Endothelial cell of umbilical vein (primary cell): ENCODE measurements around the gene JUND. TPM values are rescaled to one million over a fixed set of nuclear protein-coding genes. Genes with fewer than 3 reads are reported as not detected.

Source experiments
- BruUV-seq: library from RNA; stranded (reverse); fragments of 400-500 nt; replicated peaks from 2 replicates; lab custom pipeline; 2021; lab: Mats Ljungman, UMichigan
- CTCF ChIA-PET: fragments of 300-600, 350-600 bp; sonication (Branson Sonifier 250); formaldehyde crosslinking; loops from one replicate; lab custom pipeline; 2021; ENCODE audit warnings: antibody characterized with exemption, inconsistent platforms; lab: Charles Lee
- POLR2A ChIA-PET: fragments of 300-600, 350-600 bp; sonication (Branson Sonifier 250); formaldehyde crosslinking; loops from one replicate; lab custom pipeline; 2021; ENCODE audit warnings: antibody characterized with exemption, inconsistent platforms; lab: Charles Lee
- DNase-seq: peaks from one replicate; pipeline ENCODE4 v3.0.0-alpha.2; 2011; ENCODE audit warnings: low read depth, low spot score
- FAIRE-seq: peaks from 2 replicates; lab custom pipeline; 2011; peaks lifted over from hg19 to GRCh38; lab: Jason Lieb, UNC
- H2AFZ ChIP-seq: 2 replicates; pipeline ENCODE4 v1.6.0; 2012; ENCODE audit warnings: low read depth, low read length, control low read depth, inconsistent platforms
- H3K27ac ChIP-seq: 2 replicates; pipeline ENCODE4 v1.5.1; 2011; ENCODE audit warnings: low read depth, mild to moderate bottlenecking, control low read depth, low read length, moderate library complexity; ENCODE audit not compliant: insufficient read depth
- H3K27me3 ChIP-seq, 2 experiments: 2 replicates each; pipeline versions ENCODE4 v1.6.0 to v1.6.1; 2011; ENCODE audit warnings: low read length in 2 of 2, mixed read lengths in 1 of 2; ENCODE audit not compliant: control insufficient read depth in 2 of 2, insufficient read depth in 2 of 2
- H3K36me3 ChIP-seq, 2 experiments: 2 replicates in 1 of 2; 3 replicates in 1 of 2; pipeline ENCODE4 v1.5.1; 2011; ENCODE audit warnings: low read length in 2 of 2, mild to moderate bottlenecking in 1 of 2, moderate library complexity in 1 of 2; ENCODE audit not compliant: control insufficient read depth in 2 of 2, insufficient read depth in 2 of 2; ENCODE audit errors: extremely low read depth in 1 of 2
- H3K4me1 ChIP-seq: 3 replicates; pipeline ENCODE4 v1.5.1; 2011; ENCODE audit warnings: mild to moderate bottlenecking, low read length; ENCODE audit not compliant: control insufficient read depth, insufficient read depth; ENCODE audit errors: extremely low read depth
- H3K4me2 ChIP-seq: 2 replicates; pipeline ENCODE4 v1.6.1; 2011; ENCODE audit warnings: low read length, control low read depth, mixed read lengths; ENCODE audit not compliant: insufficient read depth
- H3K4me3 ChIP-seq, 3 experiments: fragments of 200-600 bp in 1 of 3; sonication (generic), shearing (Covaris generic) in 1 of 3; replicated peaks in 1 of 3; 2 replicates each; pipeline ENCODE4 v1.5.1; 2011 to 2016; ENCODE audit warnings: control low read depth in 3 of 3, low read length in 3 of 3, mild to moderate bottlenecking in 2 of 3, inconsistent platforms in 1 of 3, low read depth in 1 of 3, moderate library complexity in 1 of 3; ENCODE audit not compliant: insufficient read depth in 1 of 3
- H3K79me2 ChIP-seq: 2 replicates; pipeline ENCODE4 v1.6.0; 2012; ENCODE audit warnings: low read length, inconsistent platforms; ENCODE audit not compliant: control insufficient read depth, insufficient read depth
- H3K9ac ChIP-seq: replicated peaks from 2 replicates; pipeline ENCODE3; 2011; ENCODE audit warnings: low read length, control low read depth; ENCODE audit not compliant: insufficient read depth; ENCODE audit errors: extremely low read depth
- H3K9me1 ChIP-seq: replicated peaks from 3 replicates; pipeline ENCODE4 v1.6.0; 2011; ENCODE audit warnings: mild to moderate bottlenecking, low read length; ENCODE audit not compliant: control insufficient read depth, insufficient read depth; ENCODE audit errors: extremely low read depth
- H3K9me3 ChIP-seq: replicated peaks from 2 replicates; pipeline ENCODE4 v1.5.1; 2012; ENCODE audit warnings: low read length, inconsistent platforms; ENCODE audit not compliant: control insufficient read depth, insufficient read depth
- H4K20me1 ChIP-seq: replicated peaks from 2 replicates; pipeline ENCODE3; 2011; ENCODE audit warnings: mild to moderate bottlenecking, low read length; ENCODE audit not compliant: control insufficient read depth, insufficient read depth; ENCODE audit errors: extremely low read depth
- CTCF ChIP-seq, 2 donors: IDR thresholded peaks; 1 replicate in 1 of 2; 2 replicates in 1 of 2; pipeline ENCODE4 v1.5.1; 2011; ENCODE audit warnings: low read length in 2 of 2, mild to moderate bottlenecking in 2 of 2, moderate library complexity in 2 of 2, control low read depth in 1 of 2, inconsistent platforms in 1 of 2, low read depth in 1 of 2; ENCODE audit not compliant: insufficient read depth in 1 of 2; ENCODE audit errors: extremely low read depth in 1 of 2
- GATA2 ChIP-seq: IDR thresholded peaks from 2 replicates; pipeline ENCODE4 v1.7.0; 2011; ENCODE audit warnings: low read depth, mild to moderate bottlenecking, moderate library complexity, mixed read lengths, low read length; ENCODE audit not compliant: insufficient read length, insufficient read depth
- dilution Hi-C: fragments of 300-500 bp; cut with MboI; formaldehyde crosslinking; loops from one replicate; pipeline ENCODE4 v1.15.0; 2019; ENCODE audit warnings: low sequenced_read_pairs; ENCODE audit not compliant: extremely low pct_ligation_motif_present
- intact Hi-C: fragments of 100-400 bp; cut with micrococcal nuclease; formaldehyde crosslinking; loops from one replicate; pipeline ENCODE4 v1.10.0; 2022
- polyA plus RNA-seq, 4 experiments: library from polyadenylated mRNA; depleted of rRNA in 3 of 4; stranded (reverse) in 3 of 4; unstranded in 1 of 4; fragments of >200 nt; gene quantifications; 2 replicates each; pipeline versions ENCODE4 v1.2.1 to v1.2.3, GENCODE V29; 2011 to 2012; ENCODE audit warnings: missing spikeins in 1 of 4
- total RNA-seq: library from RNA; stranded (reverse); gene quantifications from 2 replicates; pipeline ENCODE4 v1.2.3, GENCODE V29; 2021

The JUND gene
- total and polyA plus RNA-seq, 2 donors (not counting 3 experiments of a cell fraction or from before 2014, with no cell fraction given): 91.4 to 130 TPM

- Histone ChIP-seq H3K27ac (peak overlapping the region; percentile 94), H3K4me3 (peak overlapping the region in 2 of 3 experiments; percentile 36 to 41), H3K4me1 (peaks cover 19% of the 10 kb centered on the region), H3K9me3 (no peaks in the 10 kb centered on the region), H3K36me3 (peaks cover 0 to 2% of the 10 kb centered on the region in 2 experiments), H4K20me1 (peaks cover 5% of the 10 kb centered on the region), H3K9me1 (no peaks in the 10 kb centered on the region), H3K4me2 (peak overlapping the region; percentile 65), H3K9ac (peak overlapping the region; percentile 98), H3K27me3 (no peaks in the 10 kb centered on the region), H3K79me2 (peaks cover 31% of the 10 kb centered on the region), H2AFZ (peak overlapping the region; percentile 2)
- ChIA-PET CTCF (interaction anchor here (1.0 to 6.2 kb wide), 12 partner anchors 10 to 132 kb away, joined by 3 to 401 read pairs (median 30); partner anchors contain the start of genes GDF15, LSM4 and SSBP4), POLR2A (interaction anchor here (0.5 to 5.0 kb wide), 27 partner anchors 10 to 147 kb away, joined by 3 to 113 read pairs (median 6); partner anchors contain the start of genes GDF15, LSM4, MPV17L2 and RAB3A)
- no peak for FAIRE-seq
- peak; percentile 85 for DNase-seq
- TSS peak; percentile 89 for BruUV-seq
- dilution Hi-C loops (no loop called here), intact Hi-C loops (loop anchor here (1.0 kb wide), 2 partner anchors 10 to 22 kb away; no protein-coding TSS in a partner anchor)
- peak in 1 of 2 donors; percentile 22 for TF ChIP-seq CTCF (IDR thresholded peaks at IDR 0.05; ENCODE audit: extremely low read depth in 1 of 2, insufficient read depth in 1 of 2, low read depth in 1 of 2, low read length in 2 of 2)
- no peak for TF ChIP-seq GATA2
Observed at GRCh38 chr19:18282021-18282787, 782 bp upstream of the JUND start.
